ENCODE measurements around the gene KRT32.

KRT32 gene

GRCh38 chr17:41415833-41416335 is 51.3 kb downstream of the KRT32 start:
- no peak overlapping the region for H3K4me3 ChIP-seq (ENCODE audit: low read depth, low read length)
- DNase-seq (ENCODE audit: low read depth): peak; percentile 71
- no peak for TF ChIP-seq CTCF (conservative IDR thresholded peaks at IDR 0.05; ENCODE audit: low read depth, low read length)

- DNase-seq (ENCODE audit: low read depth): peak; percentile 9
- H3K4me3 ChIP-seq (ENCODE audit: low read depth, low read length): no peak overlapping the region
- no peak for TF ChIP-seq CTCF (conservative IDR thresholded peaks at IDR 0.05; ENCODE audit: low read depth, low read length)
These were observed 51.8 kb downstream of the KRT32 start for GRCh38 chr17:41415411-41415810.

- DNase-seq (ENCODE audit: low read depth): no peak
- no peak overlapping the region for H3K4me3 ChIP-seq (ENCODE audit: low read depth, low read length)
- no peak for TF ChIP-seq CTCF (conservative IDR thresholded peaks at IDR 0.05; ENCODE audit: low read depth, low read length)
These were observed 53.2 kb downstream of the KRT32 start for GRCh38 chr17:41413982-41414381.

- no peak overlapping the region for H3K4me3 ChIP-seq (ENCODE audit: low read depth, low read length)
- DNase-seq (ENCODE audit: low read depth): peak; percentile 13
- TF ChIP-seq CTCF (conservative IDR thresholded peaks at IDR 0.05; ENCODE audit: low read depth, low read length): no peak
These were observed 53.7 kb downstream of the KRT32 start for GRCh38 chr17:41413353-41413957.

- no peak overlapping the region for H3K4me3 ChIP-seq (ENCODE audit: low read depth, low read length)
- TF ChIP-seq CTCF (conservative IDR thresholded peaks at IDR 0.05; ENCODE audit: low read depth, low read length): no peak
- DNase-seq (ENCODE audit: low read depth): no peak
These were observed 55.9 kb downstream of the KRT32 start for GRCh38 chr17:41411072-41411840.
